NCI-H128 (cell line): Measurements from ENCODE around the gene TRIO.
"Not testable (repeated sequence)": the region's sequence is repeated elsewhere in the genome, so short reads cannot be mapped to it uniquely, and the experiment has no call there.

ENCODE experiments used
- DNase-seq: peaks from one replicate; lab custom pipeline; 2025; ENCODE audit not compliant: unreplicated experiment; lab: John Stamatoyannopoulos, UW

TRIO gene

GRCh38 chr5:14421851-14422250 lies 278.7 kb downstream of the TRIO start:
- DNase-seq: no peak

DNA sequence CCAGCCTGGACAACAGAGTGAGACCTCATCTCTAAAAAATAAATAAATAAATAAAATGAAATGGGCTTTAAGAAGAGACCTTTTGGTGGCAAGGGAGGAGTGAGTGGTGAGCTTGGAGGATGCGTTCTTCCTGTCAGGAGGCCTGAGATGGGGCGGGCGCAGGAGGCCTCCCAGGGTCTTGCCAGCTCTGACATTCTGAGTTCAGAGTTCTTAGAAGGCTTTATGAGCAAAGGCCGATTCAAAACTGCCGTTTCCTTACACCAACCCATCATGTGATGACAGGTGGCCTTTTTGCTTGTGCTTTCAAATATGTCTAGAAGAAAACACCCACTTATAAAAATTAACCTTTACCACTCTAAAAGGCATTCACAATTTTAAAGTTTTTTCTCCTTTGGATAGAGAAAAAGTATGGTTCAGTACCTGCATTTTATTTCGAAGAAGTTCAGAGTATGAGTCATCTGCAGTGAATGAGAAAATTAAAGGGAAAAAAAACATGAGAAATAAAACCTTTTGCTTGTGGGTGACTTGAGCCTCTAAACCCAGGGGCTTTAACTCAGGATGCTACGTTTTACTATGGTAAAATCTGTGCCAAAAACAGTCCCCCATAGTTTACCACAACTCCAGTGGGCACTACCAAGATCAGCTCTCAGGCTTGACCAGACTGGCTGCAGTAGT lies 281.0 kb downstream of the TRIO start:
- DNase-seq: no peak

- DNase-seq: no peak
Measured at GRCh38 chr5:14425559-14425958, 282.4 kb downstream of the TRIO start.

DNA sequence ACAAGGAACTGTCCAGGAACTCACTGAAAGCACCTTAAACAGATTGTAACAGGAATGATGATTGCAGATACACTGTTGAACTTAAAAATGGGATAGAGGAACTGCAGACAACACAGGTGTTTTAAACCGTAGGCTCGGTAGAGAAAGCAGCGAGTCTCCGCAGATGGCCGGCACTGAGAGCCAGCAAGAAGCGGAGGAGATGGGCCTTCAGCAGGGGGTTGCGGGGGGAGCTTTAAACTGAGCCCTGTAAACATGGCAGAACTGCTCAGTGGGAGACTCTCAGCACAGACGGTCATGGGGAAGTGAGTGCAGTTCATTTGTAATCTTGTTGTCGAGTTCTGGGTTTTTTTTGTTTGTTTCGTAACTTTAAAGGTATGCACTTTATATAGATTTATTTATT lies 283.4 kb downstream of the TRIO start:
- no peak for DNase-seq

GRCh38 chr5:14428302-14429081 lies 285.4 kb downstream of the TRIO start:
- no peak for DNase-seq

- no peak for DNase-seq
Measured at GRCh38 chr5:14429101-14430050, 286.2 kb downstream of the TRIO start.

GRCh38 chr5:14431534-14431933 lies 288.4 kb downstream of the TRIO start:
- no peak for DNase-seq

- DNase-seq: no peak
Measured at GRCh38 chr5:14432931-14433589, 289.9 kb downstream of the TRIO start.

DNA sequence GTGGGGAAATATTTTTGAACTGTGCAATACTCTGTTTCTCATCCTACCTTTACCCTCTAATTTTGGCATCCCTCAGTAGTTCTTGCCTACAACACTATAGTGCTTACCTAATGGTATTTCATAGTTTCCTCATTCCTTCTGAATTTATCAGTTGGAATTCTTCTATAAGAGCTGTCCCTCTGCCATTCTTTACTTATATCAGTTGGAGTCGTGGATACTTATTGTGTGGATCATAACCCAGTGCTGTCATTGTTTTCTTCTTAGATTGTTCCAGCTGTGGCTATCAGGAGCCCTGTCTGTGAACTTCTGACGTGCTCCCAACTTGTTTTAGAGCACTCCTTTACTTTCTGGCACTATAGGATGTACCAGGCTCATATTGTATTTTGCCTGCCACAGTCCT lies 292.3 kb downstream of the TRIO start:
- no peak for DNase-seq

DNA sequence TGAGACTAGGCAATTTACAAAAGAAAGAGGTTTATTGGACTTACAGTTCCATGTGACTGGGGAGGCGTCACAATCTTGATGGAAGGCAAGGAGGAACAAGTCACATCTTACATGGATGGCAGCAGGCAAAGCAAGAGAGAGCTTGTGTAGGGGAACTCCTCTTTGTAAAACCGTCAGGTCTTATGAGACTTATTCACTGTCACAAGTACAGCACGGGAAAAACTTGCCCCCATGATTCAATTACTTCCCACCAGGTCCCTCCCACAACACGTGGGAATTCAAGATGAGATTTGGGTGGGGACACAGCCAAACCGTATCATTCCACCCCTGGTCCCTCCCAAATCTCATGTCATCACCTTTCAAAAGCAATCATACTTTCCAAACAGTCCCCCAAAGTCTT lies 293.0 kb downstream of the TRIO start:
- not testable (repeated sequence) for DNase-seq

DNA sequence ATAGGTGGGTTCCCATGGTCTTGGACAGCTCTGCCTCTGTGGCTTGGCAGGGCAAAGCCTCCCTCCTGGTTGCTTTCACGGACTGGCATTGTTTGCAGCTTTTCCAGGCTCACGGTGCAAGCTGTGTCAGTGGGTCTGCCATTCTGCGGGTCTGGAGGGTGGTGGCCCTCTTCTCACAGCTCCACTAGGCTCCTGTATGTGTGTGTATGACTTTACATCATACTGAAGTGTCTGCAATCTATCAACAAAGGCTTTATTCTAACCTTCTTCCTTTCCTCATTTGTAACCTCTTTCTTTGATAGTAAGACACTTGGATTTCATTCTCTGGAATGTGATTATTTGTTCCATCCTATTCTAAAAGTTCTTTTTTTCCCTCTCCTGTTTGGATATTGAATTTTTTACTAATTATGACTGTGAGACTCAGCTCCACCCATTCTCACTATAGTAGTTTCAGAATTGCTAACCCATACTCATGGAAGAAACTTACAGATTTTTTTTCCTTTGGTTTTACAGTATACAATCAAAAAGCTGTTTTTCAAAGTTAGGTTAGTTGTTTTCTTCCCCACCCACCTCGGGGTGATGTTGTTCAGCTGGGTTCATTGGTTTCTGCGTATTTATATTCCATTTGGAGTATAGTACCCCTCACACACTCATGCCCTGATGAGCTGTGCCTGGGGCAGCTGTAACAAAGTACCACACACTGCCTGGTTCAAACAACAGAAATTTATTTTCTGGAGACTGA lies 293.8 kb downstream of the TRIO start:
- no peak for DNase-seq

DNA sequence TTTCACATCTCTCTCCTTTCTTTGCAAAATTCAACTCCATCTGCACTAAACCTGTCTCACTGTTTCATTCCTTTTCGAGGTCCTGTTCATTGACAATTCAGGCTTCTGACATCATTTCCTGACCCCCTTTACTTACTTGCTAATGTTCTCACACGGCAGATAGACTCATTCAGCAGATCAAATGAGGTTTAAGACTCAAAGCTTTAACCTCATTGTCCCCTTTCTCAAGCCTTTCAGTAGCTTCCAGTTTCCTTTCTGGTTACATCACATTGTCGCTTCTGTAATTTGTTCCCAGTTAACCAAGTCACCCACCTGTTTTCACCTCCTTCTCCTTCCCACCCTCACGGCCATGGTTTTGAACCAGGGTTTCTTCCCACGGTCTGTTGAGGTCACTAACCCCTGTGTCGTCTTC lies 295.1 kb downstream of the TRIO start:
- DNase-seq: no peak

GRCh38 chr5:14439087-14439871 lies 296.1 kb downstream of the TRIO start:
- no peak for DNase-seq

DNA sequence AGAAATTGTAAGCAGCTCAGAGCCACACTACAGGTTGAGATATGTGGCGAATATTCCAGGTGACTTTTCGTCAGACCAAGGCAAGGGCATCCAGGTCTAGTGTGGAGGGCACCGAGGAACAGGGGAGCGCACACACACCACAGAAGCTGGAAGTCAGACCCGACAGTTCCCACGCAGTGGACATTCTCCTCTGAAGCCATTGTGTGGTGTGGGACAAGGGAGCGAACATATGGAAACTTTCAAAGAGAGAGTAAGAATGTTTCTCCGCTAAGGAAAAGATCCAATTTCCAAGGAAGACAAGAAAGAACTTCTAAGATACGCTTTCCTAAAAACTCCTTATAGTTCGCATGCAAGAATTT lies 297.1 kb downstream of the TRIO start:
- DNase-seq: no peak

DNA sequence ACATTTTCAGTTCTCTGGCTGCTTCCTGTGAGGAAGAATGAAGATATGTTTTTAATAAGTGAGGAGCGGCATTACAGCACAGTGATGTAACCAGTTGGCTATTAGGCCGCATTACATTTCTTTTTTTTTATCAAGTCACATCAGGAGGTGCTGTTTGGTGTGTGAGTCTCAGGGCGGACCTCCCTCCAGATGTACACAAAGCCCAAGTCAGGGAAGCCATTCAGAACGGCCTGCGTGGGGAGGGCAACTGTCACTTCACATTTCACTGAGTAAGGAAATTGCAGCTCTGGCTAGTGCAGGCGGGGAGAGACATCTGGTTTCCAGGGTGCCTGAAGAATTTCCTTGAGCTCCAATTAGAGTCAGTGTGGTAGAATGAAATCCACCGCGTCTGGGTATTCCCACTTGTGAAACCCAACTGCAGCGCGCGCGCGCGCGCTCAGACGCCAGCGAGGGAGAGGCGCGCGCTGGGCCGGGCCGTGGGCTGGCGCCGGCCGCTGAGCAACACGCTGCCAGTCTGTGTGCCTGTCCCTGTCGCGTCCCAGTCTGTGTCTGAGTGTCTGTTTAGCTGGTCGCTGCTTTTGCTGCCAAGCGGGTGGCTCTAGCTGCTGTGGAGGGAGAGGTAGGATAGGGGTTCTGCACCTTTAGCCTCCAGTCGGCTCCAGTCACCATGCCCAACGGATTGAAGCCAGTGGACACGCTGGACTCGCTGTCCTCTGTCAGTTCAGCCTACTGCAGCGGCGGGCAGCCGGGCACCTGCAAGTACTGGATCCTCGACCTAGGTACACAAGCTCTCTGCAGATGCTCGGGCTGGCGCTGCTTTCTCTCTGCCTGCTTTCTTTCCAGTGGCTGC lies 297.7 kb downstream of the TRIO start:
- DNase-seq: no peak

DNA sequence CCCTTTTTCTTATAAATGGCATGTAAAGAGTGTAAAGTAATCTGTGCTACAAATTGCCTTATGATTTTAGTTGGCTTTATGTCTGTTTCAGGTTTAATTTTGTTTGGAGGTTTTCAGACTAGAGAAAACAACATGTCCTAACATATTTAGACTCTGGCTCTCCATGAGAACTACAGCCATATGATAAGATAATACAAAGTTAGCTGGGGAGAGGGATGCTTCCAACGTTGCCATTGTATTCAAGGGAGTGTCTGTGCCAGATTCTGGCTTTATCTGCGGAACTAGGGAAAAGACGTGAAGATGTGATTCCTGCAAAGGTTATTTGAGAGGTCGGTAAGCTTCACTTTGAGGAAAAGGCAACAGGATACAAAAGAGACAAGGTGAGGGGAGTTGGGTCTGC lies 298.5 kb downstream of the TRIO start:
- DNase-seq: no peak

GRCh38 chr5:14442536-14442935 lies 299.4 kb downstream of the TRIO start:
- no peak for DNase-seq

- no peak for DNase-seq
Measured at GRCh38 chr5:14443671-14444093, 300.5 kb downstream of the TRIO start.

- DNase-seq: no peak
Measured at GRCh38 chr5:14444161-14444560, 301.0 kb downstream of the TRIO start.
